ENCODE data around the gene PTPRT. TPM values are rescaled to one million over a fixed set of nuclear protein-coding genes. Genes with fewer than 3 reads are reported as not detected.

Gene PTPRT
- total RNA-seq, 1 donor from 2014 or later, result 23.5 TPM

DNA sequence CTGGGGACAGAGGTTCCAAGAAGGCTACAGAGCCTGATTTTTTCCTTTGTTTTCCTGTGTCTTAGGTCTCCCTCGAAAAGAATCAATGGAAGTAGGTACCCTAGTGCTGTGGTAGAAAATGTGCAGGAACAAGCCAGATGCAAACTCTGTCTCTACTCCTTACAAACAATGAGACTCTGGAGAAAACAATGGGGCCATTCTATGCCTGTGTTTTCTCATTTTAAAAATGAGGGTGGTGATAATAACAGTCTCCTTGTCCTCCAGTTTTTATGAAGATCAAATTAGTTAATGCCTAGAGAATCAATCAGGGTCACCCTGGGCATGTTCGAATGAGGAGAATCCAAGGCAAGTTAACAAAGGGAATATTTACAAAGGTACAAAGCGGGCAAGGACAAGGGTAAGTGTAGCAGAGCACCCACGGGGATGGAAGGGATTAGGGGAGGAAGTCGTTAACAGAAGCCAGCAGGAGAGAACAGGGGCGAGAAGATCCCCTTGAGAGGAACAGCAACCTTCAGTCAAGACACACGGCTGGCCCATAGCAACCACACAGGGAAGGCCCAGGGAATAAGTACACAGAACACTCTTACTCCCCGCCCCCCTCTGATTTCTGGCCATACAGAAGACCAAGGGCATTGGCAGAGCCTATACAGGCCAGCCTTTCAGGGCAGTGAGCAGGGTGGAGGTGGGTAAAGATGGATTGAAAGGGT, 342.8 kb downstream of the PTPRT start:
- no peaks in the 10 kb centered on the region for H3K4me1 ChIP-seq
- intact Hi-C loops (cut with DNase I), result no loop called here
- H3K27ac ChIP-seq, result no peak overlapping the region
- H3K27me3 ChIP-seq, result no peaks in the 10 kb centered on the region
- H3K36me3 ChIP-seq, result no peaks in the 10 kb centered on the region
- H3K9me3 ChIP-seq, result no peaks in the 10 kb centered on the region
- DNase-seq (ENCODE audit: low spot score in 2 of 2), result no peak
- TF ChIP-seq, protein P1, sequence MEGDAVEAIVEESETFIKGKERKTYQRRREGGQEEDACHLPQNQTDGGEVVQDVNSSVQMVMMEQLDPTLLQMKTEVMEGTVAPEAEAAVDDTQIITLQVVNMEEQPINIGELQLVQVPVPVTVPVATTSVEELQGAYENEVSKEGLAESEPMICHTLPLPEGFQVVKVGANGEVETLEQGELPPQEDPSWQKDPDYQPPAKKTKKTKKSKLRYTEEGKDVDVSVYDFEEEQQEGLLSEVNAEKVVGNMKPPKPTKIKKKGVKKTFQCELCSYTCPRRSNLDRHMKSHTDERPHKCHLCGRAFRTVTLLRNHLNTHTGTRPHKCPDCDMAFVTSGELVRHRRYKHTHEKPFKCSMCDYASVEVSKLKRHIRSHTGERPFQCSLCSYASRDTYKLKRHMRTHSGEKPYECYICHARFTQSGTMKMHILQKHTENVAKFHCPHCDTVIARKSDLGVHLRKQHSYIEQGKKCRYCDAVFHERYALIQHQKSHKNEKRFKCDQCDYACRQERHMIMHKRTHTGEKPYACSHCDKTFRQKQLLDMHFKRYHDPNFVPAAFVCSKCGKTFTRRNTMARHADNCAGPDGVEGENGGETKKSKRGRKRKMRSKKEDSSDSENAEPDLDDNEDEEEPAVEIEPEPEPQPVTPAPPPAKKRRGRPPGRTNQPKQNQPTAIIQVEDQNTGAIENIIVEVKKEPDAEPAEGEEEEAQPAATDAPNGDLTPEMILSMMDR (IDR thresholded peaks at IDR 0.05), result no peak
- no peak overlapping the region for H3K4me3 ChIP-seq

DNA sequence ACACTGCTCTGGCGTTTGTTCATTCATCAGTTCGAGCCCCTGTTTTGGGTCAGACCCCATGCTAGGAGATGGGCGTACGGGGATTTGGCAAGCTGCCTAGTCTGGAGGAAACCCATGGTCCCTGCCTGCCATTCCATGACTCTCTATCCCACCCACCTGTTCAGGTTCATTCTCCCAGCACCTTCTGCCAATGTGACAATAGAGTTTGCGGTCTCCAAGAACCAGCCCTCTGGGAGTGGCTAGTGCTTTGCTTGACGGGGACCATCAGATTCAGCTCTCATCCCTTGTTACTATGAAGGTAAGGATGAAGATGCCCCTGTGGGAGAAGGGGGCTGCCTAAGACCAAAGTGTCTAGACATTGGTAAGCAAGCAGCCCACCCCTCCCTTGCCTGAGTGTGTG, 345.0 kb downstream of the PTPRT start:
- Histone ChIP-seq H3K4me1 (no peaks in the 10 kb centered on the region), H3K4me3 (no peak overlapping the region), H3K9me3 (no peaks in the 10 kb centered on the region), H3K36me3 (no peaks in the 10 kb centered on the region), H3K27me3 (no peaks in the 10 kb centered on the region), H3K27ac (no peak overlapping the region)
- DNase-seq (ENCODE audit: low spot score in 2 of 2), result no peak
- TF ChIP-seq, protein P1 (IDR thresholded peaks at IDR 0.05), result no peak
- intact Hi-C loops (cut with DNase I), result no loop called here

GRCh38 chr20:42837456-42837855, 352.2 kb downstream of the PTPRT start:
- Histone ChIP-seq H3K36me3 (no peaks in the 10 kb centered on the region), H3K27ac (no peak overlapping the region), H3K4me3 (no peak overlapping the region), H3K9me3 (no peaks in the 10 kb centered on the region), H3K27me3 (no peaks in the 10 kb centered on the region), H3K4me1 (no peaks in the 10 kb centered on the region)
- intact Hi-C loops (cut with DNase I), result no loop called here
- no peak for DNase-seq (ENCODE audit: low spot score in 2 of 2)
- TF ChIP-seq, protein P1 (IDR thresholded peaks at IDR 0.05), result no peak

- Histone ChIP-seq H3K36me3 (no peaks in the 10 kb centered on the region), H3K4me3 (no peak overlapping the region), H3K9me3 (no peaks in the 10 kb centered on the region), H3K4me1 (no peaks in the 10 kb centered on the region), H3K27me3 (no peaks in the 10 kb centered on the region), H3K27ac (no peak overlapping the region)
- intact Hi-C loops (cut with DNase I), result no loop called here
- no peak for DNase-seq (ENCODE audit: low spot score in 2 of 2)
- TF ChIP-seq, protein P1 (IDR thresholded peaks at IDR 0.05), result no peak
Observed at GRCh38 chr20:42836339-42836738, 353.4 kb downstream of the PTPRT start.

DNA sequence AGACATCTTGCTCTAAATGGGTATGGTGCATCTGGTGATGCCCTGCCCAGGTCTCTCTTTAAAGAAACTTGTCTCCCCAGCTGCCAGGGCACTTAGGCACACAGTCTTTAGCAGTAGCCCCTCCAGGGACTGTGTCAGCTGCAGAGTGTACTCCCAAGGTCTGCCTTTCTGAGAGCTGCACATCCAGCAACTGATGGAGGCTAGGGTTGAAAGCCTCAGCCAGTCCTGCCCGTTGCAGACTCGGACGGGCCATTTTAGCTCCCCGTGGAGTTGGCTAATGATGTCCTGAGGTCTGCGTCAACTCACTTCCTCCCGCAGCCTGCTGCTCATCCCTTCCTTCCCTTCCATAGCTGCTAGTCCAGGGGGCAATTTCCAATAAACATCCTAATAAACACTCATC, 381.8 kb downstream of the PTPRT start:
- Histone ChIP-seq H3K4me1 (no peaks in the 10 kb centered on the region), H3K9me3 (no peaks in the 10 kb centered on the region), H3K27me3 (no peaks in the 10 kb centered on the region), H3K36me3 (no peaks in the 10 kb centered on the region), H3K4me3 (no peak overlapping the region), H3K27ac (no peak overlapping the region)
- intact Hi-C loops (cut with DNase I), result no loop called here
- DNase-seq (ENCODE audit: low spot score in 2 of 2), result no peak
- TF ChIP-seq, protein P1 (IDR thresholded peaks at IDR 0.05), result no peak
